Measurements from ENCODE around the gene ASB4. TPM values are rescaled to one million over a fixed set of nuclear protein-coding genes. Genes with fewer than 3 reads are reported as not detected.

Gene ASB4
- total RNA-seq, 4 donors from 2014 or later: 1.3 TPM; not detected in 3

- DNase-seq: no peak
- no peaks in the 10 kb centered on the region for H3K9me3 ChIP-seq
- H3K4me3 ChIP-seq: no peak overlapping the region
- no peak overlapping the region for H3K27ac ChIP-seq
- no peaks in the 10 kb centered on the region for H3K36me3 ChIP-seq
- peaks cover 0 to 5% (median 0%) of the 10 kb centered on the region in 4 donors for H3K4me1 ChIP-seq
- no peak for TF ChIP-seq CTCF (IDR thresholded peaks at IDR 0.05)
- no peak for TF ChIP-seq POLR2A (IDR thresholded peaks at IDR 0.05)
- H3K27me3 ChIP-seq: no peaks in the 10 kb centered on the region
These were observed 53.7 kb downstream of the ASB4 start for GRCh38 chr7:95539426-95539825.

GRCh38 chr7:95540366-95540765 lies 54.6 kb downstream of the ASB4 start:
- Histone ChIP-seq H3K4me1 (peaks cover 0 to 11% (median 0%) of the 10 kb centered on the region in 4 donors), H3K27me3 (no peaks in the 10 kb centered on the region), H3K36me3 (no peaks in the 10 kb centered on the region), H3K27ac (no peak overlapping the region), H3K9me3 (no peaks in the 10 kb centered on the region), H3K4me3 (no peak overlapping the region)
- no peak for DNase-seq
- no peak for TF ChIP-seq CTCF (IDR thresholded peaks at IDR 0.05)
- TF ChIP-seq POLR2A (IDR thresholded peaks at IDR 0.05): no peak

- Histone ChIP-seq H3K4me3 (no peak overlapping the region), H3K27ac (no peak overlapping the region), H3K36me3 (no peaks in the 10 kb centered on the region), H3K9me3 (no peaks in the 10 kb centered on the region), H3K27me3 (no peaks in the 10 kb centered on the region), H3K4me1 (peaks cover 0 to 29% (median 3%) of the 10 kb centered on the region in 4 donors)
- TF ChIP-seq CTCF (IDR thresholded peaks at IDR 0.05) (no peak), POLR2A (IDR thresholded peaks at IDR 0.05) (no peak)
- no peak for DNase-seq
These were observed 57.6 kb downstream of the ASB4 start for GRCh38 chr7:95543312-95543711.

- no peak for TF ChIP-seq CTCF (IDR thresholded peaks at IDR 0.05)
- Histone ChIP-seq H3K27ac (peak overlapping the region in 1 of 4 donors; percentile 97), H3K9me3 (no peaks in the 10 kb centered on the region), H3K4me3 (no peak overlapping the region), H3K4me1 (peaks cover 0 to 37% (median 7%) of the 10 kb centered on the region in 4 donors), H3K36me3 (no peaks in the 10 kb centered on the region), H3K27me3 (no peaks in the 10 kb centered on the region)
- no peak for DNase-seq
These were observed 58.4 kb downstream of the ASB4 start for GRCh38 chr7:95544171-95544570.

GRCh38 chr7:95545007-95545615 lies 59.4 kb downstream of the ASB4 start:
- Histone ChIP-seq H3K4me1 (peaks cover 0 to 45% (median 8%) of the 10 kb centered on the region in 4 donors), H3K36me3 (no peaks in the 10 kb centered on the region)
- TF ChIP-seq POLR2A (IDR thresholded peaks at IDR 0.05): no peak
- TF ChIP-seq CTCF (IDR thresholded peaks at IDR 0.05): peak in 4 of 6 experiments; percentile 57 to 89 (median 82)

More at GRCh38 chr7:95545007-95545615, 59.4 kb downstream of the ASB4 start:
- no peaks in the 10 kb centered on the region for H3K27me3 ChIP-seq
- peak in 1 of 3 donors; percentile 80 for DNase-seq
- H3K27ac ChIP-seq: peak overlapping the region in 3 of 4 donors; percentile 67 to 97 (median 95)
- H3K9me3 ChIP-seq: no peaks in the 10 kb centered on the region
- H3K4me3 ChIP-seq: peak overlapping the region in 2 of 4 donors; percentile 8 to 26
